NCI-H146 treated with DMSO at 0.1 percent for 48 hours (cell line): ENCODE results near the gene ASB13.
"Not testable (repeated sequence)": the region's sequence is repeated elsewhere in the genome, so short reads cannot be mapped to it uniquely, and the experiment has no call there.

Source experiments
- DNase-seq: peaks from one replicate; lab custom pipeline; 2025; ENCODE audit not compliant: unreplicated experiment; lab: John Stamatoyannopoulos, UW

Gene ASB13

GRCh38 chr10:5625992-5626777, 40.2 kb downstream of the ASB13 start:
- DNase-seq, result no peak

GRCh38 chr10:5624701-5625100, 41.7 kb downstream of the ASB13 start:
- DNase-seq, result no peak

- peak; percentile 77 for DNase-seq
These were observed 43.2 kb downstream of the ASB13 start for GRCh38 chr10:5623081-5623748.

- DNase-seq, result no peak
These were observed 44.0 kb downstream of the ASB13 start for GRCh38 chr10:5622186-5622960.

GRCh38 chr10:5621371-5621770, 45.0 kb downstream of the ASB13 start:
- DNase-seq, result not testable (repeated sequence)

GRCh38 chr10:5620966-5621365, 45.4 kb downstream of the ASB13 start:
- DNase-seq, result no peak

GRCh38 chr10:5620223-5620721, 46.1 kb downstream of the ASB13 start:
- DNase-seq, result no peak

- no peak for DNase-seq
These were observed 46.8 kb downstream of the ASB13 start for GRCh38 chr10:5619362-5620211.

- no peak for DNase-seq
These were observed 47.6 kb downstream of the ASB13 start for GRCh38 chr10:5618829-5619228.

GRCh38 chr10:5618042-5618441, 48.4 kb downstream of the ASB13 start:
- DNase-seq, result no peak

- DNase-seq, result no peak
These were observed 48.9 kb downstream of the ASB13 start for GRCh38 chr10:5617521-5617920.

- no peak for DNase-seq
These were observed 49.6 kb downstream of the ASB13 start for GRCh38 chr10:5616836-5617235.

- no peak for DNase-seq
These were observed 50.3 kb downstream of the ASB13 start for GRCh38 chr10:5616046-5616445.

- DNase-seq, result no peak
These were observed 51.1 kb downstream of the ASB13 start for GRCh38 chr10:5615316-5615715.

GRCh38 chr10:5614155-5614721, 52.2 kb downstream of the ASB13 start:
- DNase-seq, result no peak

GRCh38 chr10:5613481-5614154, 52.8 kb downstream of the ASB13 start:
- no peak for DNase-seq

- DNase-seq, result no peak
These were observed 54.3 kb downstream of the ASB13 start for GRCh38 chr10:5611899-5612680.

GRCh38 chr10:5609952-5610616, 56.3 kb downstream of the ASB13 start:
- no peak for DNase-seq
